ENCODE measurements around the gene PACSIN2.
"Not testable (repeated sequence)": the region's sequence is repeated elsewhere in the genome, so short reads cannot be mapped to it uniquely, and the experiment has no call there.

PACSIN2 gene

GRCh38 chr22:42939941-42940653 is 74.9 kb downstream of the PACSIN2 start:
- no peak overlapping the region for H3K4me3 ChIP-seq (ENCODE audit: insufficient read depth, low read depth, low read length, poor library complexity, severe bottlenecking)
- H3K9me3 ChIP-seq (ENCODE audit: control insufficient read depth, low read length): no peaks in the 10 kb centered on the region
- H3K4me1 ChIP-seq (ENCODE audit: control insufficient read depth, insufficient read depth, low read length, poor library complexity, severe bottlenecking): peaks cover 8% of the 10 kb centered on the region
- no peaks in the 10 kb centered on the region for H3K36me3 ChIP-seq (ENCODE audit: control insufficient read depth, insufficient read depth, low read length)
- no peak for DNase-seq
- no peak overlapping the region for H3K27ac ChIP-seq (ENCODE audit: insufficient read depth, low read length, poor library complexity, severe bottlenecking)
- H3K27me3 ChIP-seq (replicated peaks; ENCODE audit: control insufficient read depth, insufficient read depth, low read length, poor library complexity, severe bottlenecking): no peaks in the 10 kb centered on the region

- Histone ChIP-seq H3K27me3 (replicated peaks; ENCODE audit: control insufficient read depth, insufficient read depth, low read length, poor library complexity, severe bottlenecking) (no peaks in the 10 kb centered on the region), H3K27ac (ENCODE audit: insufficient read depth, low read length, poor library complexity, severe bottlenecking) (no peak overlapping the region), H3K36me3 (ENCODE audit: control insufficient read depth, insufficient read depth, low read length) (no peaks in the 10 kb centered on the region), H3K9me3 (ENCODE audit: control insufficient read depth, low read length) (no peaks in the 10 kb centered on the region), H3K4me3 (ENCODE audit: insufficient read depth, low read depth, low read length, poor library complexity, severe bottlenecking) (no peak overlapping the region), H3K4me1 (ENCODE audit: control insufficient read depth, insufficient read depth, low read length, poor library complexity, severe bottlenecking) (peaks cover 11% of the 10 kb centered on the region)
- no peak for DNase-seq
Measured at GRCh38 chr22:42939451-42939881, 75.5 kb downstream of the PACSIN2 start.

GRCh38 chr22:42938976-42939375 is 76.0 kb downstream of the PACSIN2 start:
- H3K9me3 ChIP-seq (ENCODE audit: control insufficient read depth, low read length): no peaks in the 10 kb centered on the region
- DNase-seq: no peak
- H3K36me3 ChIP-seq (ENCODE audit: control insufficient read depth, insufficient read depth, low read length): no peaks in the 10 kb centered on the region
- no peak overlapping the region for H3K4me3 ChIP-seq (ENCODE audit: insufficient read depth, low read depth, low read length, poor library complexity, severe bottlenecking)
- peaks cover 16% of the 10 kb centered on the region for H3K4me1 ChIP-seq (ENCODE audit: control insufficient read depth, insufficient read depth, low read length, poor library complexity, severe bottlenecking)
- H3K27me3 ChIP-seq (replicated peaks; ENCODE audit: control insufficient read depth, insufficient read depth, low read length, poor library complexity, severe bottlenecking): no peaks in the 10 kb centered on the region
- no peak overlapping the region for H3K27ac ChIP-seq (ENCODE audit: insufficient read depth, low read length, poor library complexity, severe bottlenecking)

- H3K27ac ChIP-seq (ENCODE audit: insufficient read depth, low read length, poor library complexity, severe bottlenecking): no peak overlapping the region
- no peaks in the 10 kb centered on the region for H3K9me3 ChIP-seq (ENCODE audit: control insufficient read depth, low read length)
- no peaks in the 10 kb centered on the region for H3K27me3 ChIP-seq (replicated peaks; ENCODE audit: control insufficient read depth, insufficient read depth, low read length, poor library complexity, severe bottlenecking)
- peaks cover 17% of the 10 kb centered on the region for H3K4me1 ChIP-seq (ENCODE audit: control insufficient read depth, insufficient read depth, low read length, poor library complexity, severe bottlenecking)
- no peak overlapping the region for H3K4me3 ChIP-seq (ENCODE audit: insufficient read depth, low read depth, low read length, poor library complexity, severe bottlenecking)
- no peak for DNase-seq
- no peaks in the 10 kb centered on the region for H3K36me3 ChIP-seq (ENCODE audit: control insufficient read depth, insufficient read depth, low read length)
Measured at GRCh38 chr22:42938449-42938848, 76.5 kb downstream of the PACSIN2 start.

GRCh38 chr22:42937164-42937843 is 77.6 kb downstream of the PACSIN2 start:
- DNase-seq: no peak
- H3K36me3 ChIP-seq (ENCODE audit: control insufficient read depth, insufficient read depth, low read length): no peaks in the 10 kb centered on the region
- H3K27me3 ChIP-seq (replicated peaks; ENCODE audit: control insufficient read depth, insufficient read depth, low read length, poor library complexity, severe bottlenecking): no peaks in the 10 kb centered on the region
- no peaks in the 10 kb centered on the region for H3K9me3 ChIP-seq (ENCODE audit: control insufficient read depth, low read length)
- H3K4me3 ChIP-seq (ENCODE audit: insufficient read depth, low read depth, low read length, poor library complexity, severe bottlenecking): no peak overlapping the region
- H3K27ac ChIP-seq (ENCODE audit: insufficient read depth, low read length, poor library complexity, severe bottlenecking): no peak overlapping the region
- peaks cover 17% of the 10 kb centered on the region for H3K4me1 ChIP-seq (ENCODE audit: control insufficient read depth, insufficient read depth, low read length, poor library complexity, severe bottlenecking)

GRCh38 chr22:42936680-42937079 is 78.3 kb downstream of the PACSIN2 start:
- not testable (repeated sequence) for H3K27me3 ChIP-seq (replicated peaks; ENCODE audit: control insufficient read depth, insufficient read depth, low read length, poor library complexity, severe bottlenecking); H3K36me3 ChIP-seq (ENCODE audit: control insufficient read depth, insufficient read depth, low read length); H3K4me3 ChIP-seq (ENCODE audit: insufficient read depth, low read depth, low read length, poor library complexity, severe bottlenecking); H3K27ac ChIP-seq (ENCODE audit: insufficient read depth, low read length, poor library complexity, severe bottlenecking); H3K9me3 ChIP-seq (ENCODE audit: control insufficient read depth, low read length); DNase-seq
- H3K4me1 ChIP-seq (ENCODE audit: control insufficient read depth, insufficient read depth, low read length, poor library complexity, severe bottlenecking): peaks cover 17% of the 10 kb centered on the region

GRCh38 chr22:42934338-42934737 is 80.6 kb downstream of the PACSIN2 start:
- Histone ChIP-seq H3K9me3 (ENCODE audit: control insufficient read depth, low read length) (no peaks in the 10 kb centered on the region), H3K27me3 (replicated peaks; ENCODE audit: control insufficient read depth, insufficient read depth, low read length, poor library complexity, severe bottlenecking) (no peaks in the 10 kb centered on the region), H3K4me1 (ENCODE audit: control insufficient read depth, insufficient read depth, low read length, poor library complexity, severe bottlenecking) (peaks cover 17% of the 10 kb centered on the region), H3K27ac (ENCODE audit: insufficient read depth, low read length, poor library complexity, severe bottlenecking) (no peak overlapping the region), H3K4me3 (ENCODE audit: insufficient read depth, low read depth, low read length, poor library complexity, severe bottlenecking) (no peak overlapping the region), H3K36me3 (ENCODE audit: control insufficient read depth, insufficient read depth, low read length) (no peaks in the 10 kb centered on the region)
- no peak for DNase-seq

GRCh38 chr22:42933485-42934091 is 81.4 kb downstream of the PACSIN2 start:
- Histone ChIP-seq H3K4me3 (ENCODE audit: insufficient read depth, low read depth, low read length, poor library complexity, severe bottlenecking) (no peak overlapping the region), H3K4me1 (ENCODE audit: control insufficient read depth, insufficient read depth, low read length, poor library complexity, severe bottlenecking) (peaks cover 17% of the 10 kb centered on the region), H3K36me3 (ENCODE audit: control insufficient read depth, insufficient read depth, low read length) (no peaks in the 10 kb centered on the region), H3K9me3 (ENCODE audit: control insufficient read depth, low read length) (no peaks in the 10 kb centered on the region), H3K27ac (ENCODE audit: insufficient read depth, low read length, poor library complexity, severe bottlenecking) (no peak overlapping the region), H3K27me3 (replicated peaks; ENCODE audit: control insufficient read depth, insufficient read depth, low read length, poor library complexity, severe bottlenecking) (no peaks in the 10 kb centered on the region)
- DNase-seq: no peak

GRCh38 chr22:42932857-42933484 is 82.0 kb downstream of the PACSIN2 start:
- H3K27ac ChIP-seq (ENCODE audit: insufficient read depth, low read length, poor library complexity, severe bottlenecking): no peak overlapping the region
- H3K36me3 ChIP-seq (ENCODE audit: control insufficient read depth, insufficient read depth, low read length): peaks cover 1% of the 10 kb centered on the region
- H3K27me3 ChIP-seq (replicated peaks; ENCODE audit: control insufficient read depth, insufficient read depth, low read length, poor library complexity, severe bottlenecking): no peaks in the 10 kb centered on the region
- no peaks in the 10 kb centered on the region for H3K9me3 ChIP-seq (ENCODE audit: control insufficient read depth, low read length)
- H3K4me1 ChIP-seq (ENCODE audit: control insufficient read depth, insufficient read depth, low read length, poor library complexity, severe bottlenecking): peaks cover 17% of the 10 kb centered on the region
- no peak for DNase-seq
- no peak overlapping the region for H3K4me3 ChIP-seq (ENCODE audit: insufficient read depth, low read depth, low read length, poor library complexity, severe bottlenecking)

GRCh38 chr22:42932197-42932519 is 82.8 kb downstream of the PACSIN2 start:
- Histone ChIP-seq H3K27me3 (replicated peaks; ENCODE audit: control insufficient read depth, insufficient read depth, low read length, poor library complexity, severe bottlenecking) (no peaks in the 10 kb centered on the region), H3K4me1 (ENCODE audit: control insufficient read depth, insufficient read depth, low read length, poor library complexity, severe bottlenecking) (peaks cover 10% of the 10 kb centered on the region), H3K4me3 (ENCODE audit: insufficient read depth, low read depth, low read length, poor library complexity, severe bottlenecking) (no peak overlapping the region), H3K36me3 (ENCODE audit: control insufficient read depth, insufficient read depth, low read length) (peaks cover 4% of the 10 kb centered on the region), H3K27ac (ENCODE audit: insufficient read depth, low read length, poor library complexity, severe bottlenecking) (no peak overlapping the region), H3K9me3 (ENCODE audit: control insufficient read depth, low read length) (no peaks in the 10 kb centered on the region)
- DNase-seq: no peak

All from effector memory CD4-positive, alpha-beta T cell (primary cell).